ENCODE measurements around the gene HIRIP3.

DNA sequence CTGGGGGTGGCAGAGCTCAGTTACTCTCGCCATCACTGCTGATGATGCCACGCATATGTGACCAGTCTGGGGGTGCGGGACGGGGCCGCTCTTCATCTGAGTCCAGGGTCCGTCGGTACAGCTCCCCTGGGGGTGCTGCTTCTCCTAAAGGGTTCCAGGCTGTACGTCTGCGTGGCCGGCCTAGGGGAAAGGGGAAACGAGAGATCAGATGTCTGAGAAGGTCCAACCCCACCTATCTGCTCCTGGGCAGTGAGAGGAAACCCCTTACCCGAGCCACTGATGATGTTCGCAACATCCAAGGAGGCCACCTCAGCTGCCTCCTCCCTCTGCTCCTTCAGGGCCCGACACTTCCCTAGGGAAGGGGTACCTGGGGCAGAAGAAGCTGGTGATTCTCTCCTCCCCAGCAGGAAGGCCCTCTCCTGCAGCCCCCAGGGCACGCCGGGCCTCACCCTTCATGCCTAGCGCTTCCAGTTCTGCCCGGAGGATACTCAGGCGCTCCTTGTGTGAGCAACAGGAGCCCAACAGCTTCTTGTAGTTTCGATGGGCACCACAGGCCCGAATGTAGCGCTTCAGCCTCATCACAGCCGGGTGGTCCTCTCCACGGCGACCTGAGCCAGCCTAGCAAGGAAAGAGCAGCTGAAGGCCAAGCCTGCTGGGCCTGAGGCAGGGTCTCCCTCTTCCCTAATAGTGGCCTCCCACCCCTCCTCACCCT, 2.1 kb downstream of the HIRIP3 start:
- TF ChIP-seq, protein P1, sequence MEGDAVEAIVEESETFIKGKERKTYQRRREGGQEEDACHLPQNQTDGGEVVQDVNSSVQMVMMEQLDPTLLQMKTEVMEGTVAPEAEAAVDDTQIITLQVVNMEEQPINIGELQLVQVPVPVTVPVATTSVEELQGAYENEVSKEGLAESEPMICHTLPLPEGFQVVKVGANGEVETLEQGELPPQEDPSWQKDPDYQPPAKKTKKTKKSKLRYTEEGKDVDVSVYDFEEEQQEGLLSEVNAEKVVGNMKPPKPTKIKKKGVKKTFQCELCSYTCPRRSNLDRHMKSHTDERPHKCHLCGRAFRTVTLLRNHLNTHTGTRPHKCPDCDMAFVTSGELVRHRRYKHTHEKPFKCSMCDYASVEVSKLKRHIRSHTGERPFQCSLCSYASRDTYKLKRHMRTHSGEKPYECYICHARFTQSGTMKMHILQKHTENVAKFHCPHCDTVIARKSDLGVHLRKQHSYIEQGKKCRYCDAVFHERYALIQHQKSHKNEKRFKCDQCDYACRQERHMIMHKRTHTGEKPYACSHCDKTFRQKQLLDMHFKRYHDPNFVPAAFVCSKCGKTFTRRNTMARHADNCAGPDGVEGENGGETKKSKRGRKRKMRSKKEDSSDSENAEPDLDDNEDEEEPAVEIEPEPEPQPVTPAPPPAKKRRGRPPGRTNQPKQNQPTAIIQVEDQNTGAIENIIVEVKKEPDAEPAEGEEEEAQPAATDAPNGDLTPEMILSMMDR (IDR thresholded peaks at IDR 0.05; ENCODE audit: extremely low read depth in 1 of 2, insufficient read depth in 1 of 2, low read depth in 1 of 2, low read length in 2 of 2), result no peak
- TF ChIP-seq FOS (IDR thresholded peaks at IDR 0.05; ENCODE audit: borderline replicate concordance, insufficient read depth, low read length) (no peak), POLR2A (IDR thresholded peaks at IDR 0.05; ENCODE audit: low read depth, low read length) (peak; percentile 34)
